ENCODE measurements around the gene DLK1. TPM values are rescaled to one million over a fixed set of nuclear protein-coding genes. Genes with fewer than 3 reads are reported as not detected.

DLK1 gene
- total and polyA plus RNA-seq, 10 donors: 0.17 to 0.79 (median 0.38) TPM; not detected in 7

DNA sequence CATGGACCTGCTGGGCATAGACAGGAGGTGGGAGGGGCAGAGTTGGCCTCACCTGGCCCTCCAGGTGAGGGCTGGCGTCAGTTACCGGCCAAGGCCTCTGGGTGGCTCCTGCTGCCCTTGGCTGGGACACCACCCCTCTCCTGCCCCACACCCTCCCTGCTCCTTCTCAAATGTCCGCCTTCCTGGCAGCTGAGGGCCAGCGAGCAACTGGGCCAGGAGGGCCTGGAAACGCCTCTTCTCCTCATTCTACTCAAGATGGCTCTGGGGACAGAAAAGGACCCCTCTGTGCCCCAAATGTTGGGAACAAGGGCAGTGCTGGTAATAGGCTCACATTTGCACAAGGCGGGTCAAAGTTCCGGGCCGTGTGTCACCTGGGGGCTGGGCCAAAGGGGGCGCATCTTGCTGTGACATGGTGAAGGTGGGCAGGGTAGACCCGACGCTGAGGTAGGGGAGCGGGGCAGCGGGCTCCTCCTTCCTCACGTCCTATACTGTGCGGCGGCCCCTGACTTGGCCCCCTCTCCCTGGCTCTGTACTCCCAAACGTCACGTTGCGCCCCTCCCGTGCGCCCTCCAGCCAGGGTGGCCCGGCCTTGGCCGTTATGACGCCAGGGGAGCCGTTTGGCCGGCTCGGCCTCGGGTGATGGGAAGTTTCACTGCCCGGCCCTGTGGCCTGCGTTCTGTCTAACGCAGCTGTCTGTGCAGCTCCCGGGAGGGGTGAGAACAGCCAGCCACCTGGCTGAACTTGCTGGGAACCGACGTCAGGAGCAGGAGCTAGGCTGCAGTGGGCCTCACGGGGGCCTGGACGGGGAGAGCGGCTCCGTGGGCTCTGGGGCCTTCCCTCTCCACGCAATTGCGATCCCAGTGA lies 18.0 kb upstream of the DLK1 start:
- no peak overlapping the region for H3K4me3 ChIP-seq
- peak; percentile 14 to 66 (median 30) for TF ChIP-seq POLR2AphosphoS5 (IDR thresholded peaks at IDR 0.05)
- TF ChIP-seq, protein P1, sequence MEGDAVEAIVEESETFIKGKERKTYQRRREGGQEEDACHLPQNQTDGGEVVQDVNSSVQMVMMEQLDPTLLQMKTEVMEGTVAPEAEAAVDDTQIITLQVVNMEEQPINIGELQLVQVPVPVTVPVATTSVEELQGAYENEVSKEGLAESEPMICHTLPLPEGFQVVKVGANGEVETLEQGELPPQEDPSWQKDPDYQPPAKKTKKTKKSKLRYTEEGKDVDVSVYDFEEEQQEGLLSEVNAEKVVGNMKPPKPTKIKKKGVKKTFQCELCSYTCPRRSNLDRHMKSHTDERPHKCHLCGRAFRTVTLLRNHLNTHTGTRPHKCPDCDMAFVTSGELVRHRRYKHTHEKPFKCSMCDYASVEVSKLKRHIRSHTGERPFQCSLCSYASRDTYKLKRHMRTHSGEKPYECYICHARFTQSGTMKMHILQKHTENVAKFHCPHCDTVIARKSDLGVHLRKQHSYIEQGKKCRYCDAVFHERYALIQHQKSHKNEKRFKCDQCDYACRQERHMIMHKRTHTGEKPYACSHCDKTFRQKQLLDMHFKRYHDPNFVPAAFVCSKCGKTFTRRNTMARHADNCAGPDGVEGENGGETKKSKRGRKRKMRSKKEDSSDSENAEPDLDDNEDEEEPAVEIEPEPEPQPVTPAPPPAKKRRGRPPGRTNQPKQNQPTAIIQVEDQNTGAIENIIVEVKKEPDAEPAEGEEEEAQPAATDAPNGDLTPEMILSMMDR (IDR thresholded peaks at IDR 0.05 in 8 of 11, conservative IDR thresholded peaks at IDR 0.05 in 3 of 11): no peak
- H3K36me3 ChIP-seq: no peaks in the 10 kb centered on the region
- intact Hi-C loops (cut with DNase I; ENCODE audit: low total_unique reads): no loop called here
- no peaks in the 10 kb centered on the region for H3K9me3 ChIP-seq
- peaks cover 0 to 58% (median 7%) of the 10 kb centered on the region in 7 donors for H3K27me3 ChIP-seq (replicated peaks in 1 of 7)
- H3K4me1 ChIP-seq: peaks cover 0 to 49% (median 29%) of the 10 kb centered on the region in 6 donors
- peak overlapping the region in 3 of 8 donors; percentile 21 to 44 (median 30) for H3K27ac ChIP-seq
- WGBS, 5 donors: 75 to 85% (median 78%) methylated on average over 12 to 40 of the region's 40 CpGs
- no peak for DNase-seq

DNA sequence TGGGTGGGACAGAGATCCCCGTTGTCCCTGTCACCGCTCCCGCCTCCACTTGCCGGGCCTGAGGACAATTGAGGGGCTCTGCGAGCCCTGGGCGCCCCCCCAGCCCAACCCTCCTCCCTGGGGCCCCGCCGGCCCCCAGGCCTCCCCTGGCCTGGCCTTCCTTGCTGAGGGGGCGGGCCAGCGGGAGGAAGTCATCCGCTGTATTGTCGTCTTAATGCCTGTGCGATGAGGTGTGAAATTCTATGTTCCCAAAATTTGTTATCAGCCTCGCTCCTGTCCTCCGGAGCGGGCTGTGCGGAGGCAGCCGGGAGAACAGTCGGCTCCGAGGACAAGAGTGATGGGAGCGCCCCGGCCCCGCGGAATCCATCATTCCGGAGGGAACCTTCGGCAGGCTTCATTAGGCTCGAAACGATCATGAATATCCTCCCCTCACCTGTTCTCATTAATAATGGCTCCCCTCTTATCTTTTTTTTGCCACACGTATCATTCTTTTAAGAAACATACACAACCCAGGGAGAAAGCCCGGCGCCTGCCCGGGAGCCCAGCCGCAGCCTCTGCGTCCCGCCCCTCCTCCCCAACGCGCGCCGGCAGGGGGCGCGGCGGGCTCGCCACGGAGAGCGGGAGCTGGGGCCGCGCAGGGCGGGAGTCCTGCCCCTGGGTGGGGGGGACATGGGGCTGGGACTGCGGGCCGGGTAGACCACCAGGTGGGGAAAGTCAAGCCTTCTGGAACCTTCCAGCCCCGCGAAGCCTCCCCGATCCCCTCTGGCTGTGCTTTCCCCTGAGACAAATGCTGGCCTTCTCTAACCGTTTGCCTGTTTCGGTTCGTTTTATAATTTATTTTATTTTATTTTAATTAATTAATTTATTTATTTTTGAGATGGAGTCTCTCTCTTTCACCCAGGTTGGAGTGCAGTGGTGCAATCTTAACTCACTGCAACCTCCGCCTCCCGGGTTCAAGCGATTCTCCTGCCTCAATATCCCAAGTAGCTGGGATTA lies 17.1 kb upstream of the DLK1 start:
- 25 to 36% (median 28%) methylated on average over 52 to 59 of the region's 59 CpGs for WGBS, 5 donors
- H3K9me3 ChIP-seq: no peaks in the 10 kb centered on the region
- H3K36me3 ChIP-seq: no peaks in the 10 kb centered on the region
- intact Hi-C loops (cut with DNase I; ENCODE audit: low total_unique reads): no loop called here
- no peak for DNase-seq
- peak overlapping the region in 3 of 8 donors; percentile 21 to 44 (median 30) for H3K27ac ChIP-seq
- no peak for TF ChIP-seq POLR2AphosphoS5 (IDR thresholded peaks at IDR 0.05)
- TF ChIP-seq, protein P1 (IDR thresholded peaks at IDR 0.05 in 8 of 11, conservative IDR thresholded peaks at IDR 0.05 in 3 of 11): peak in 8 of 11 experiments; percentile 15 to 80 (median 43)
- H3K4me3 ChIP-seq: peak overlapping the region in 2 of 8 donors; percentile 20 to 27
- peaks cover 3 to 58% (median 34%) of the 10 kb centered on the region in 6 donors for H3K4me1 ChIP-seq
- H3K27me3 ChIP-seq (replicated peaks in 1 of 7): peaks cover 0 to 65% (median 7%) of the 10 kb centered on the region in 7 donors

DNA sequence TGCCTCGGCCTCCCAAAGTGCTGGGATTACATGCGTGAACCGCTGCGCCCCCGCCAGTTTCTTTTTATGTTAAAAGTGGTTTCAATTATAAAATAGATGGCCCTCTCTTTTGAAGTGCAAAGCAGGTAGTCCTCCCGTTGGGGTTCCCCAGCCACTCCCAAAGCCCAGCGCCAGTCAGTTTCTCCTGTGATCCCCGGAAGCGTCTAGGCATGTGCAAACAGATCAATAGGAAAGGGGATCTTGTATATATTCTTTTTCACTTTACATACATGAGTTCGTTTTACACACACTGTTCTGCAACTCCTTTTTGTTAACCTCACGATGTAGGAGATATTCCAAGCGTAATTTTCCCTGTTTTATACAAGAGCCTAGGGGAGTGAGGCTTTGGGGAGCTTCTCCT lies 16.3 kb upstream of the DLK1 start:
- Histone ChIP-seq H3K9me3 (no peaks in the 10 kb centered on the region), H3K27ac (peak overlapping the region in 2 of 8 donors; percentile 48 to 76), H3K36me3 (no peaks in the 10 kb centered on the region), H3K27me3 (replicated peaks in 1 of 7) (peaks cover 0 to 57% (median 7%) of the 10 kb centered on the region in 7 donors), H3K4me1 (peaks cover 3 to 59% (median 34%) of the 10 kb centered on the region in 6 donors), H3K4me3 (no peak overlapping the region)
- no peak for DNase-seq
- TF ChIP-seq POLR2AphosphoS5 (IDR thresholded peaks at IDR 0.05) (no peak), POLR2A (IDR thresholded peaks at IDR 0.05) (no peak)
- TF ChIP-seq, protein P1 (IDR thresholded peaks at IDR 0.05 in 8 of 11, conservative IDR thresholded peaks at IDR 0.05 in 3 of 11): no peak
- 67 to 84% (median 77%) methylated on average over 12 of the region's 12 CpGs for WGBS, 5 donors
- intact Hi-C loops (cut with DNase I; ENCODE audit: low total_unique reads): no loop called here

All from spleen (tissue), 11 donors.